GM18505 (cell line): ENCODE measurements around the gene RUBCN.
"Not testable (repeated sequence)": the region's sequence is repeated elsewhere in the genome, so short reads cannot be mapped to it uniquely, and the experiment has no call there.

ENCODE experiments used
- ATAC-seq: cut with Tn5 transposase; IDR thresholded peaks from one replicate; pipeline ENCODE4 v1.9.1; 2021; ENCODE audit not compliant: unreplicated experiment
- POLR2A ChIP-seq: IDR thresholded peaks from 4 replicates; pipeline ENCODE4 v1.6.1; 2011; ENCODE audit warnings: borderline replicate concordance; ENCODE audit not compliant: insufficient read depth, insufficient read length; ENCODE audit errors: extremely low read depth

Gene RUBCN

GRCh38 chr3:197722734-197723133, 14.0 kb downstream of the RUBCN start:
- no peak for ATAC-seq
- TF ChIP-seq POLR2A = no peak

GRCh38 chr3:197720694-197721093, 16.0 kb downstream of the RUBCN start:
- ATAC-seq = no peak
- TF ChIP-seq POLR2A = no peak

- no peak for TF ChIP-seq POLR2A
- no peak for ATAC-seq
Observed at GRCh38 chr3:197718891-197719290, 17.8 kb downstream of the RUBCN start.

DNA sequence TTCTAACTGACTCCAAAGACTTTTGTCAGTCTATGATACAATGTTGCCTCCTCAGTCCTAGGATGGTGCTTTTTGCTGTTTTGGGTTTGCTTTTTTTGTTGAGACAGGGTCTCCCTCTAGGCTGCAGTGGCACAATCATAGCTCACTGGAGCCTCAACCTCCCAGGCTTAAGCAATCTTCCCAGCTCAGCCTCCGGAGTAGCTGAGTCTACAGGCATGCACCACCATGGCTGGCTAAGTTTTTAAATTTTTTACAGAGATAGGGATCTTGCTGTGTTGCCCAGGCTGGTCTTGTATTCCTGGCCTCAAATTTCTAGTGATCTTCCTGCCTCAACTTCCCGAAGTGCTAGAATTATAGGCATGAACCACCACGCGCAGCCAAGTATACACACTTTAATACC, 22.5 kb downstream of the RUBCN start:
- ATAC-seq = no peak
- TF ChIP-seq POLR2A = no peak

DNA sequence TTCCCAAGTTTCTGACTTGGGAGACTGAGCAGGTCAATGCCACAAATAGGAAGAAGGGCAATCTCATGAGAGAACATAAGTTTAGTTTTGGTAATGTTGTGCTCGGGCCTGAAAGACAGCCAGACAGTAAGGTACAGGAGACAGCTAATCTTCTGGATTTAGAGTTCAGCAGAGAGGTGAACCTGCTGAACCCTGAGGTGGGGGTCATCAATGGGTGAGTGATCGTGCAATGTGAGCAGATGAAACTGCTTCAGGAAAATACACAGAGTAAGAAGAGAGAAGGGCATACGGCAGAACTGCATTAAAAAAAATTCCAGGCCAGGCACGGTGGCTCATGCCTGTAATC, 23.3 kb downstream of the RUBCN start:
- ATAC-seq = no peak
- no peak for TF ChIP-seq POLR2A

GRCh38 chr3:197711973-197712707, 24.6 kb downstream of the RUBCN start:
- TF ChIP-seq POLR2A = no peak
- ATAC-seq = peak; percentile 91

DNA sequence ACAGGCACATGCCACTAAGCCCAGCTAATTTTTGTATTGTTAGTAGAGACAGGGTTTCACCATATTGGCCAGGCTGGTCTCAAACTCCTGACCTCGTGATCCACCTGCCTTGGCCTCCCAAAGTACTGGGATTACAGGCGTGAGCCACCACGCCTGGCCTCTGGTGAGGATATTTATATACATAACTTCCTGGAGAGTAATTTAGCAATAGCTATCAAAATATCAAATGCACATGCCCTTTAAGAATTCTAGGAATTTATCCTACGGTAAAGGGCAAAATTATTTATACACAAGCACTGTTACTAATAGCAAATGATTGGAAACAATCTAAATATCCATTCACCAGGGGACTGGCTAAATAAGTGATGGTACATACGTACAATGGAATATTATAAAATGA, 25.7 kb downstream of the RUBCN start:
- ATAC-seq = not testable (repeated sequence)

DNA sequence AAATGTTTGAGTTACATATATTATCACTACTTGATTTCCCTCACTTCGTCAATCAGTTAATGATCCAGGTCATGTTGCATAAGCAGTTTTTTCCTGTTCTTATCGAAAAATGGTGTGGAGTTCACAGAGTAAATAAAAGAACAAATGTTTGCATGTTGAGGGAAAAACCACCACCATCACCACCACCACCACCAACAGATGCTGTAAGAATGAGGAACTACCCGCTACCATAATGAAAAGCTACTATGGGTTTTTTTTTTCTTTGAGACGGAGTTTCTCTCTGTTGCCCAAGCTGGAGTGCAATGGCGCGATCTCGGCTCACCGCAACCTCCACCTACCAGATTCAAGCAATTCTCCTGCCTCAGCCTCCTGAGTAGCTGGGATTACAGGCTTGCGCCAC, 27.6 kb downstream of the RUBCN start:
- no peak for ATAC-seq
- no peak for TF ChIP-seq POLR2A

DNA sequence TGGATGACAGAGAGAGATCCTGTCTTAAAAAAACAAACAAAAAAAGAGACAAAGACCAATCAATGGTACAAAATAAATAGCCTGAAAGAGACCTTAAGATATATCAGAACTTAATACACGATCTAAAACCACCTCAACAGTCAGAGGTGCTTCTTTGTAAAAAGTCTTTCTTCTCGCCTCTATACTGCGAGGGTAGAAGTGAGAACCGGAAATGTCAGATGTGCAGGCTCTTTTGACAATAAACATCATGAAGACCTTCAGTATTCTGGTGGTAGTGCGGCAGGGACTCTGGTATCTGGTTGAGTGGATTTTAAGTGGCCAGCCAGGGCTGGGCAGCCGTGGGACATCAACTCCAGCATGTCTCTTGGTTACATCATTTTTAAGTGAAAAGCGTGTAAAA, 30.0 kb downstream of the RUBCN start:
- no peak for ATAC-seq
- no peak for TF ChIP-seq POLR2A

GRCh38 chr3:197701841-197702240, 34.9 kb downstream of the RUBCN start:
- no peak for ATAC-seq
- no peak for TF ChIP-seq POLR2A

DNA sequence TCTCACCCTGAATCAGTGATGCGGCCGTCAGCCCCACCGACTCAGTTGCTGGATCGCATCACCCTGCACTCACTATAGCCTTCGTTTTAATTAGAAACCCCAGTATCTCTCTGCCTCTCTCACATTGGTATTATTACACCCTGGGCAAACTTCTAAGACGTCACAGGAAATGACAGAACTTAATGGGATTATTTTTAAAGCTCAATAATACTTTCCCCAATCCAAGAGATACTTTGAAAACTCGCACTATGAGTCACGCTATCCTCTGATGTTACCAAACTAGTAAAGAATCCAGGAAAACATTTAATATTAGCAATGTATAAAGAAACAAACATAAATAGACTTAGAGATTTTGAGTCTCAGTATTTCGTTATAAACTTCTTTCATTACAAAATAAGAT, 36.6 kb downstream of the RUBCN start:
- TF ChIP-seq POLR2A = no peak
- no peak for ATAC-seq

- ATAC-seq = no peak
- TF ChIP-seq POLR2A = no peak
Observed at GRCh38 chr3:197697355-197697754, 39.3 kb downstream of the RUBCN start.

DNA sequence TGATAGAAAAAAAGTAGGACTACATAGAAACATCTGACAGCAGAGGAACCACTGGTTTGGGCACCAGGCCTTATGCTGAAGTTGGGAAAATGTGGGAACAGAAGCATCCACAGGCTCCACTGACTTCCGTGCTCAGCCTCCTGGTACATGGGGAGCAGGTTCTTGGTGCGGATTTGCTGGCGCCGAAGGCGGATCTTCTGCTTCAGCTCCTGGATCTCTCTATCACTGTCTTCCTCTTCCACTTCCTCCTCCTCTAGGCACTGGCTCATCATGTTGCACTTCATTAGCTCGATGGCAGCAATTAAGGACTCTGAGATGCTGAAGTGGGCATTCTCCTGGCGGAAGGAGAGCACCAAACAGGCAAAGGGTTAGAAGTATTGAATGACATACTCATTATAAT, 42.5 kb downstream of the RUBCN start:
- no peak for TF ChIP-seq POLR2A
- ATAC-seq = no peak

GRCh38 chr3:197692641-197693040, 44.1 kb downstream of the RUBCN start:
- no peak for TF ChIP-seq POLR2A
- ATAC-seq = no peak

- ATAC-seq = no peak
- no peak for TF ChIP-seq POLR2A
Observed at GRCh38 chr3:197690754-197691153, 46.0 kb downstream of the RUBCN start.
